Keratinocyte (primary cell): ENCODE data around the gene MLX. TPM values are rescaled to one million over a fixed set of nuclear protein-coding genes. Genes with fewer than 3 reads are reported as not detected.
"Not testable (repeated sequence)": the region's sequence is repeated elsewhere in the genome, so short reads cannot be mapped to it uniquely, and the experiment has no call there.

Source experiments
- DNase-seq: peaks from one replicate; pipeline ENCODE4 v3.0.0-alpha.2; 2011; ENCODE audit warnings: low read depth, missing footprints, low spot score
- FAIRE-seq: peaks from 2 replicates; lab custom pipeline; 2011; peaks lifted over from hg19 to GRCh38; lab: Jason Lieb, UNC
- H2AFZ ChIP-seq: 2 replicates; pipeline ENCODE4 v1.6.0; 2012; ENCODE audit warnings: low read length, control low read depth, inconsistent platforms; ENCODE audit not compliant: control insufficient read depth
- H3K27ac ChIP-seq: 2 replicates; pipeline ENCODE4 v1.5.1; 2011; ENCODE audit warnings: low read length; ENCODE audit not compliant: control insufficient read depth, insufficient read depth
- H3K27me3 ChIP-seq: 3 replicates; pipeline ENCODE4 v1.6.0; 2011; ENCODE audit warnings: low read length; ENCODE audit not compliant: control insufficient read depth, insufficient read depth; ENCODE audit errors: extremely low read depth
- H3K36me3 ChIP-seq, 2 experiments: 2 replicates in 1 of 2; 3 replicates in 1 of 2; pipeline ENCODE4 v1.5.1; 2011; ENCODE audit warnings: low read length in 2 of 2, mild to moderate bottlenecking in 1 of 2; ENCODE audit not compliant: control insufficient read depth in 2 of 2, insufficient read depth in 2 of 2; ENCODE audit errors: extremely low read depth in 1 of 2
- H3K4me1 ChIP-seq: 3 replicates; pipeline ENCODE4 v1.5.1; 2011; ENCODE audit warnings: low read length; ENCODE audit not compliant: control insufficient read depth, insufficient read depth; ENCODE audit errors: extremely low read depth
- H3K4me2 ChIP-seq: 3 replicates; pipeline ENCODE4 v1.6.0; 2011; ENCODE audit warnings: low read depth, low read length; ENCODE audit not compliant: control insufficient read depth, insufficient read depth; ENCODE audit errors: extremely low read depth
- H3K4me3 ChIP-seq, 3 experiments: fragments of 200-600 bp in 1 of 3; sonication (generic) in 1 of 3; 2 replicates in 2 of 3; 3 replicates in 1 of 3; pipeline ENCODE4 v1.5.1; 2011 to 2016; ENCODE audit warnings: low read length in 3 of 3, mild to moderate bottlenecking in 3 of 3, control low read depth in 2 of 3, inconsistent platforms in 1 of 3, low read depth in 1 of 3, mixed read lengths in 1 of 3, mixed run types in 1 of 3, moderate library complexity in 1 of 3; ENCODE audit not compliant: control insufficient read depth in 2 of 3, insufficient read depth in 2 of 3; ENCODE audit errors: extremely low read depth in 1 of 3
- H3K79me2 ChIP-seq: 2 replicates; pipeline ENCODE4 v1.6.0; 2012; ENCODE audit warnings: low read length; ENCODE audit not compliant: control insufficient read depth, insufficient read depth
- H3K9ac ChIP-seq: 3 replicates; pipeline ENCODE4 v1.6.0; 2011; ENCODE audit warnings: low read length; ENCODE audit not compliant: control insufficient read depth, insufficient read depth; ENCODE audit errors: extremely low read depth
- H3K9me1 ChIP-seq: 3 replicates; pipeline ENCODE4 v1.6.0; 2011; ENCODE audit warnings: low read length; ENCODE audit not compliant: control insufficient read depth, insufficient read depth; ENCODE audit errors: extremely low read depth
- H3K9me3 ChIP-seq: 2 replicates; pipeline ENCODE4 v1.5.1; 2012; ENCODE audit warnings: low read depth, low read length; ENCODE audit not compliant: control insufficient read depth
- H4K20me1 ChIP-seq: 3 replicates; pipeline ENCODE4 v1.6.0; 2011; ENCODE audit warnings: low read length; ENCODE audit not compliant: control insufficient read depth, insufficient read depth; ENCODE audit errors: extremely low read depth
- CTCF ChIP-seq, 3 experiments: IDR thresholded peaks in 1 of 3; conservative IDR thresholded peaks in 1 of 3; optimal IDR thresholded peaks in 1 of 3; 2 replicates in 2 of 3; 3 replicates in 1 of 3; pipeline versions ENCODE3 to v1.5.1; 2011; ENCODE audit warnings: low read length in 3 of 3, mild to moderate bottlenecking in 3 of 3, moderate library complexity in 2 of 3, control low read depth in 1 of 3, inconsistent platforms in 1 of 3; ENCODE audit not compliant: insufficient read depth in 2 of 3; ENCODE audit errors: extremely low read depth in 1 of 3
- EZH2 ChIP-seq: IDR thresholded peaks from one replicate; pipeline ENCODE4 v1.6.1; 2012; ENCODE audit warnings: inconsistent platforms, mild to moderate bottlenecking, low read length, moderate library complexity
- dilution Hi-C: fragments of 300-500 bp; cut with MboI; formaldehyde crosslinking; loops from one replicate; pipeline ENCODE4 v1.7.0; 2020; ENCODE audit warnings: low sequenced_read_pairs; ENCODE audit not compliant: extremely low pct_ligation_motif_present
- polyA plus RNA-seq, 5 experiments: library from polyadenylated mRNA; depleted of rRNA in 3 of 5; stranded (reverse) in 3 of 5; stranded (forward) in 1 of 5; unstranded in 1 of 5; fragments of >200 nt; gene quantifications; 1 replicate in 1 of 5; 2 replicates in 3 of 5; 3 replicates in 1 of 5; pipeline versions ENCODE4 v1.2.1 to v1.2.3, GENCODE V29; 2011 to 2012; ENCODE audit warnings: missing spikeins in 2 of 5, low read depth in 1 of 5, low replicate concordance in 1 of 5

The MLX gene
- polyA plus RNA-seq, 1 donor (not counting 4 experiments of a cell fraction or from before 2014, with no cell fraction given) = 39.2 TPM

DNA sequence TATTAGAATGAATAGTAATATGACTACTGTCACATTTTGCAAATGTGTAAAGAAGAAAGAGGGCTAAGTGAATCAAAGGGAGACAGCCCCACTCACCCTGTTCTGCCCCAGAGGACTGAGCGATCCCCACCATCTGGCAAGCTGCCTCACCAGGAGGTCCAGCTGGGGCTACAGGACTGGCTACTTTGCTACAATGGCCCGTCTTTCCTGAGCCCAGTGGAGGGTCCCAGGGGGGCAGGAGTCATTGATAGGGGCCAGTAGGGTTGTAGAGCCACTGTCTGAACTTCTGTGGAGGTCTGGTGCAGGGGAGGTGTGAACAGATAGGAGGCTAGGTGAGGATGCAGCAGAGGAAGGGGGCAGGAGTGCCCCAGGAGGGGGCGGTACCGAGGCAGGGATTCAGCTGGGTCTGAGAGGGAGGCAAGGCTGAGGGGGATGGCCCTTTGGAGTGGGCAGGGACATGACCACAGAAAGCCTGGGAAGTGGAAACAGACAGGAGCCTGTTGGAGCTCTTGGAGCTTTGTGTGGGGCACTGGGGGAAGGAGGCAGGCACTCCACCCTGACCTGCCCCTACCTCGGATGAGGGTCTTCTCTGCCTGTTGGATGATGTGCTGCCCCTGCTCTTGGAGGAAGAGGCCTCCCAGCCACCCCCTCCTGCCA is 10.8 kb upstream of the MLX start:
- H3K36me3 ChIP-seq, H3K9me3 ChIP-seq, H3K4me2 ChIP-seq, H2AFZ ChIP-seq, H3K9me1 ChIP-seq, dilution Hi-C loops, DNase-seq, H3K4me3 ChIP-seq, H3K27me3 ChIP-seq, H3K9ac ChIP-seq, H4K20me1 ChIP-seq, H3K27ac ChIP-seq: not testable (repeated sequence)
- FAIRE-seq = peak; percentile 20
- H3K79me2 ChIP-seq = peaks cover 13% of the 10 kb centered on the region
- peaks cover 18% of the 10 kb centered on the region for H3K4me1 ChIP-seq
- peak in 1 of 3 experiments; percentile 20 for TF ChIP-seq CTCF (optimal IDR thresholded peaks at IDR 0.05 in 1 of 3, IDR thresholded peaks at IDR 0.05 in 1 of 3, conservative IDR thresholded peaks at IDR 0.05 in 1 of 3; ENCODE audit: extremely low read depth in 1 of 3, insufficient read depth in 2 of 3, low read length in 3 of 3)

DNA sequence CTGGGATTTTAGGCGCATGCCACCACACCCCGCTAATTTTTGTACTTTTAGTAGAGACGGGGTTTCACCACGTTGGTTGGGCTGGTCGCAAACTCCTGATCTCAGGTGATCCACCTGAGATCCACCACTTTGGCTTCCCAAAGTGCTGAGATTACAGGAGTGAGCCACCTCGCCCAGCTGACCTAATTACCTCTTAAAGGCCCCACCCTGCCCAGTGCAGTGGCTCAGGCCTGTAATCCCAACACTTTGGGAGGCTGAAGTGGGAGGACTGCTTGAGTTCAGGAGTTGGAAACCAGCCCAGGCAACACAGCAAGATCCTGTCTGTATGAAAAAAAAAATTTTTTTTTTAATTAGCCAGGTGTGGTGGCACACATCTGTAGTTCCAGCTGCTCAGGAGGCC is 7.8 kb upstream of the MLX start:
- Histone ChIP-seq H3K27me3 (no peaks in the 10 kb centered on the region), H3K9ac (no peak overlapping the region)

More for the DNA sequence above, 7.8 kb upstream of the MLX start:
- no peak for TF ChIP-seq CTCF (optimal IDR thresholded peaks at IDR 0.05 in 1 of 3, IDR thresholded peaks at IDR 0.05 in 1 of 3, conservative IDR thresholded peaks at IDR 0.05 in 1 of 3; ENCODE audit: extremely low read depth in 1 of 3, insufficient read depth in 2 of 3, low read length in 3 of 3)
- no peak for TF ChIP-seq EZH2
- H3K4me2 ChIP-seq = no peak overlapping the region
- H3K79me2 ChIP-seq = peaks cover 27% of the 10 kb centered on the region
- H4K20me1 ChIP-seq = no peaks in the 10 kb centered on the region
- no peak for FAIRE-seq
- DNase-seq = no peak
- peaks cover 0 to 6% of the 10 kb centered on the region in 2 experiments for H3K36me3 ChIP-seq
- H3K9me1 ChIP-seq = no peaks in the 10 kb centered on the region
- H2AFZ ChIP-seq = no peak overlapping the region
- H3K4me3 ChIP-seq = no peak overlapping the region
- H3K27ac ChIP-seq = no peak overlapping the region
- dilution Hi-C loops = no loop called here
- H3K4me1 ChIP-seq = peaks cover 24% of the 10 kb centered on the region
- H3K9me3 ChIP-seq = no peaks in the 10 kb centered on the region
